GM18870 (cell line): ENCODE results near the gene TEKT3.

Experiments
- ATAC-seq: cut with Tn5 transposase; IDR thresholded peaks from one replicate; pipeline ENCODE4 v1.9.1; 2021; ENCODE audit warnings: moderate library complexity; ENCODE audit not compliant: unreplicated experiment

The TEKT3 gene

DNA sequence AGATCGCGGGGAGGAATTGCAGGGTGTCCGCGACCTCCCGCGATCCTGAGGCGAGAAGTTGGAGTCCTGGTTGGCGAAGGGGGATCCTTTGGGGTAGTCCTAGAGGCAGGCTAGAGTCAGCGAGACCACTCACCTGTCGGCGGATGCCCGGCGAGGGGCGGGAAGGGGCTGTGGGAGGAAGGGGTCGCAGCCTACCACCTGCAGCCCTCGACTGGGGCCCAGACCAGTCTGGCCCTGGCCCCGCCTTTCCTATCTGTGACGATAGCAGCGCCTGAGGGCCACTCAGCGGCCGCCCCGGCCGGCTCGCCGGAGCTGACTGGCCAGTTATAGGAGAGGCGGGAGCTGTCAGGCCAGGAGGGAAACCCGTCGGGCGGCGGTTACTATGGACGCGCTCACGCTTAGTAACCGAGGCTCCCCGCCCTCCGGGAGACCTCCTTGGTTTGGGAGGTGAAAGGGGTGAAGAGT, at the start of gene TEKT3:
TEKT3 (minus strand) TSS at position 213 of the 465 bp plus-strand sequence. CDS start 10,012 bp downstream, outside the sequence.
- ATAC-seq: no peak

DNA sequence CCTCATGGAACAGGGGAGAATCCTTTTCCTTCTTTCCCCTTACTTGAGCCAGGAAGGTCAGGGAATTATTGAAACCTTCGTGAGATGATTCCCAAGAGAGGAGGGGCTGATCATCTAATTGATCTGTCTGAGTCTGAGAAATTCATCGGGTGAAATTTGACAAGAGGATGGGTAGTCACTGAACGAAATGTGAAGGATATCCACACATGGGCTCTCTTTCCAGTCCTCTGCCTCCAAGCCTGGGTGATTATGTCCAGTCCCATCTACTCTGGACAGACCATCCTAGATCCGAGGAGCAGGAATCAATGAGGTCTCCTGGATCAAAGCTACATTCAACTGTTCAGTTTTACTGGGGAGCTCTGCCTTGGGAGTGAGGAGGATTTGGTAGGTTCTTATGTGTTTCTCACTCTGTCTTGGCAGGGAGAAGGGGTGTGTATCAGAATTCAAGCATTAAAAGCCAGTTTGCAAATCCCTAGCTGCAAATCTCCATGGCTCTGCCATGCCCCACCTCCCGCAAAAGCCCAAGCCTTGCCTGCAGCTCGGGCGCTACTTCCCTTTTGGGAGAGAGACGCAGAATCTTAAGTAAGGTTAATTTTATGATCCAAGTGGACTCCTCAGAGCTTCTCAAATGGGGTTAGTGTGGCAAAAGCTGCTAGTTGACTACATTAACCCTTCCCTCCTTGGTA, 47.1 kb upstream of the TEKT3 start:
- no peak for ATAC-seq

DNA sequence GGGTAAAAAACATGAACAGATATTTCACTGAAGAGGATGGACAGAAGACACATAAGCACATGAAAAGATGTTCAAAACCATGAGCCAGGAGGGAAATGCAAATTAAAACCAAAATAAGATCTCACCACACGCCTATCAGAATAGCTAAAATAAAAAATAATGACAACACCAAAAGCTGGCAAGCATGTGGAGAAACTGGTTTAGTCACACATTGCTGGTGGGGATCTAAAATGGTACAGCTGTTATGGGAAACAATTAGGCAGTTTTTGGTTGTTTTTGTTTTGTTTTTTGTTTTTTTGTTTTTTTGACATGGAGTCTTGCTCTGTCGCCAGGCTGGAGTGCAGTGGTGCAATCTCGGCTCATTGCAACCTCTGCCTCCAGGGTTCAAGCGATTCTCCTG, 44.7 kb upstream of the TEKT3 start:
- ATAC-seq: no peak

DNA sequence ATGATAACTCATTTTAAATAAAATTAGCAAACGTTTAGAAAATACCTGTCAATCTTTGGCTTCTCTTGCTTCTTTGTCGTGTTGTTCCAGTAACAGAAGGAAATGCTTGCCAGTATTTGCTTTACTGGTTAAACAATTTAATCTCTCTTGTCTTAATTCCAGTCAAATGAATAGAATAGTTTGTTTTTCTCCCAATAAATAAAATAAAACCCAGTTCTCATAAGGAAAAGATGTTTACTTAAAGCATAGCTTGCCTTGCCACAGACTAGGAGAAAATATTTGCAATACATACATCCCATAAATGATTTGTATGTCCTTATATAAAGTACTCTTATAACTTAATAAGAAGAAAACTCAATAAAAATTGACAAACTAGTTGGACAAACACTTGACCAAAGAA, 43.9 kb upstream of the TEKT3 start:
- no peak for ATAC-seq

DNA sequence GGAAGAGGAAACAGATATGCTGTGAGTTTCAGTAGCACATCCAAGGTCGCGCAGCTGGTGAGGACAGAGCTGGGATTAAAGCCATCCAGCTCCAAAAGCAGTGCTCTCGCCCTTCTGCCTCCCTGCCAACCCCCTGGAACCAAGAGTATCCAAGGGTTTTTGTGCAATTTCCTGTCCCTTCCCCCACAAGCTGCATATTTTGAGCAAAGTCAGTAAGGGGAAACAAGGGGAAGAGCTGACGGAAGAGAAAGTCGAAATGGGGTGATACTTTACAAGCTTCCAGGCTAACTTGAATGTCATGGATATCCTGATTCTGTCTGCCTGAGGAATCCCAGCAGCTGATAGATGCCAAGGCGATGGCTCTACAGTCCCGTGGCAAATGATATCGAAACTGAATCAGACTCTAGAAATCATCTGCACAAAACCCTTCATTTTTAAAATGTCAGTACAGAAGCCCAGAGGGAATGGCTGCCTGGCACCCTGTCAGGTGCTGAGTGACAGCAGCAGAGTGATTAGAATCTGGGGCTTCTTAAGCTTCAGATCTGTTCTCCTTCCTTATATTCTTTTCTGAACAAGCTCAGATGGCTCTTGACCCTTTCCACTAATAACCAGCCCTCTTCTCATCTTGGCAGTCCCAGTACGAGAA, 42.9 kb upstream of the TEKT3 start:
- ATAC-seq: no peak

DNA sequence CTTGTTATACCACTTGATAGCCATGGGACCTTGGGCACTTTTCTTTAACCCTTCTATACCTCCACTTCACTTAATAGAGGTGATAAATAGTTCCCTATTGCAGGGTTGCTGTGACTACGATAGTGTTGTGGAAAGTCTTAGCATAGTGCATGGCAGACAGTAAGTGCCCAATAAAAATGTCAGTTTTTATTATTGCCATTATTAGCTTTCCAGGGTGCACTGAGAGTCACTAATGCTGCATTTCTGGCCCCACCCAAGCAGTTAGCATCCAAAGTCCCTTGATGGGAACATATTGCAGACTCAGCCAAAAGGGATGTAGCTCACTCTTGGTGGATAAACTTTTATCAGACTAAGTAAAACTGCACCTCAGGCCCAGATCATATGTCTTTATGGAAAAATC, 41.5 kb upstream of the TEKT3 start:
- ATAC-seq: no peak

DNA sequence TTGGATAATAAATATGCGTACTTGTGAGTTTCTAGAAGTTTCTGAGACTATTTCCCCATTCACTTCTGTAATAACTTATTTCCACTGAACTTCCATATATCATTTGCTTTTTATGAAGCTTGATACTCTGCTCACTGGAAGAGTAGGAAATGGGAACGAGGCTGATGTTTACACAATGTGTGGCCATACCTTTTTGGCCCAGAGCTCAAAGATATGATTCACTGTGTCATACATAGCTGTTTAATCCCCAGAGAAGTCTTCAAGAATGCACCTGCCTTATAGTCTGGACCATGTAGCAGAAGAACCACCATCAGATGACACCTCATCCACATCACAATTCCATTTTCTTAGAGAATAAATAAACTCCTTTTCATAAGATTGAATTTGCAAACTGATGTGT, 40.3 kb upstream of the TEKT3 start:
- no peak for ATAC-seq

DNA sequence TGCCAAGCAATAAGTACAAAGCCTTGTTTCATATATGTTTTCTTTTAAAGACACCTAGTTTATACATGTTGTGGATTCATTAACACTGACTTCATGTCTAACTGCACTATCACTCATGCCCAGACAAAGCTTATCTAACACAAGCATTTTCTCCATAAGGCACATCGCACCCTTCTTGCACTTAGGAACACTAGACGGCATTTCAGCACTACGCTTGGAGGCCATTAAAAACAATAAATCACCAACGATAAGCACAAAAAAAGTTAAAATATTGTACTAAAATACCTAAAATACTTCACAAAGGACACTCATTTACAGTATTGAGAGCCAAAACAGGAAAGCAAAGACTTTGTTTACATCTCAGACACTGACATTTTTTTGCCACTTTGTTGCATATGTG, 39.0 kb upstream of the TEKT3 start:
- ATAC-seq: no peak

DNA sequence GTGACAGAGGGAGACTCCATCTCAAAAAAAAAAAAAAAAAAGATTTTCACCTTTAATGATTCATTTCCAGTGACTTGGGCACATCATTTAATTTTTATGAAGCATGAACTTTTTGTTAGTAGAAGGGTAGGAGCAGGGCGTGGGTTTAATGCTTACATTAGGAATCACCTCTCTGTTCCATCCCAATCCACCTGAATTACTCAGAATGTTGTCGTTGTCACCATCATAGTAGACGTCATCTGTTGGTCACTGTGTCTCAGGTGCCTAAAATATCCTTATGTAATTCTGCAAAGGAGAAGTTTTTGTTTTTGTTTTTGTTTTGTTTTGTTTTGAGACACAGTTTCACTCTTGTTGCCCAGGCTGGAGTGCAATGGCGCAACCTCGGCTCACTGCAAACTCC, 38.3 kb upstream of the TEKT3 start:
- ATAC-seq: no peak

DNA sequence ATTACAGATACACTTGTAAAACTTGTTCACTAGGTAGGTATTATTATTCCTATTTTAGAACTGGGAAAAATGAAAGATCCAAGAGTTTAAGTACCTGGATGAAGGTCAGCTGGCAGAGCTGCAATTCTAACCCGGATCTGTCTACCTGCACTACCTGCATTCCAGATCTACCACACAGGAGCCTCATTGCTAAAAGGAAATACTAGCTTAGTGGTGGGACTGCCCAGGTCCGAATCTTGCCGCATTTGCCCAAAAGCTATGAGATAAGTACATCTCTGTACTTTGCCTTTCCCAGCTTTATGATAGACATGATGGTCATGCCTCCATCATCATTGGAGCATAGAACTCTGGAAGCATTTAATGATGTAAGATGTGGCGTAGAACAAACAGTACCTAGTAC, 36.8 kb upstream of the TEKT3 start:
- ATAC-seq: no peak

DNA sequence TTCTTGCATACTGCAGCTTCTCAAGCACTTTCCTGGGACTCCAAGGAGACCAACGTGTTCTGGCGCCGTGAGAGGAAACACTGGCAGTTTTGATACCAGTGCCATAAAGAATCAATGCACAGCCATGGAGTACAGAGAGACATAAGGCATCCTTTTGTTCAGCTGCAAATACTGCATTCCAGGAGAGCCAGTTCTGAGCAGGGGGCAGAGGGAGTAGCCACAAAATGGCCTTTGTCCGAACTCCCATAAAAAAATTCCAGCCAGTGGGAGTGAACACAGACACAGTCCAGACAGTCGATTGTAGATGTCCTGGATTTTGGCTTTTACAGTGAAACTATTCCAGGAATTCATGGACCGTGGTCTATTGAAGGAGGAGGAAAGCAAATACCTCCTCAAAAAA, 36.2 kb upstream of the TEKT3 start:
- ATAC-seq: no peak

DNA sequence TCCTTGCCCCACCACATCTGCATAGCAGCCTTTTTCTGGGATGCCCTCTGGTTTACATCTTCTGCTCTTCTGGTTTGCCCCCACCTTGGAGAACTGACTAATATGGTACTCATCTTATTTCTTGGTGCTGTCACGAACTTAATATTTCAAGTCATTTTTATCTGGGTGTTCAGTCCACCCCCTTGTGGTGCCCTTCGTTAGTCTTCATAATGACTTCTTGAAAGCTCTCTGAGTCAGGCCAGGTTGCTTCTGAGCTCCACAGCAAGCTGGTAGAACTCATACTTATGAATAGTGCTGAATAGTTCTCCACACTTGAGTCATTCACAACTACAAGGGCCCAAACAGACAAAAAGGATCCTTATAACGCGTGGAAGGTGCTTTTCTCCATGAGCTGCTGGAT, 35.8 kb upstream of the TEKT3 start:
- ATAC-seq: no peak

DNA sequence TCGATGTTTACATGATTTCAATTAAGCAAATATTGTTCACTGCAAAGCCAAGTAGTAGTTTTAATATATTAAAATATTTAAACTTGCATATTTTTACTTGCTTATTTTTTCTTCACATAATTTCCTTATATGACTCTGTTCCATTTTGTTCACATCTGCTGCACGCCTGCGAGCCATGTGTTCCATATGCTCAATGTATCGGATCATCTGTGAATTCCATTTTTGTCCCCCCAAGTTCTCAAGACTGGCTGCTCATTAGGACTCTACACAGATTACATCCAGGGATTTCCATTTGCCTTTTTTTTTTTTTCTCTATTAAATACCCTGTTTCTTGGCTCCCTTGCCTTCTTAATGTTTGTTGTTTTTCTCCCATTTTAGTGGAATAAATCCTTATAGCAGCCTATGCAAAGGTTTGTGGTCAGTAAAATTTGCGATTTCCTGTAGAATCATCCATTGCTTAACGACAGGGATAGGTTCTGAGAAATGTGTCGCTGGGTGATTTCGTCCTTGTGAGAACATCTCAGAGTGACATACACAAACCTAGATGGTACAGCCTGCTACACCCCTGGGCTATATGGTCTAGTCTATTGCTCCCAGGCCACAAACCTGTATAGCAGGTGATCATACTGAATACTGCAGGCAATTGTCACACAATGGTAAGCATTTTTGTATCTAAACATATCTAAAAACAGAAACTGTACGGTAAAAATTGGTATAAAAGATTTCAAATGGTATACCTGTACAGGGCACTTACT, 30.2 kb upstream of the TEKT3 start:
- no peak for ATAC-seq

DNA sequence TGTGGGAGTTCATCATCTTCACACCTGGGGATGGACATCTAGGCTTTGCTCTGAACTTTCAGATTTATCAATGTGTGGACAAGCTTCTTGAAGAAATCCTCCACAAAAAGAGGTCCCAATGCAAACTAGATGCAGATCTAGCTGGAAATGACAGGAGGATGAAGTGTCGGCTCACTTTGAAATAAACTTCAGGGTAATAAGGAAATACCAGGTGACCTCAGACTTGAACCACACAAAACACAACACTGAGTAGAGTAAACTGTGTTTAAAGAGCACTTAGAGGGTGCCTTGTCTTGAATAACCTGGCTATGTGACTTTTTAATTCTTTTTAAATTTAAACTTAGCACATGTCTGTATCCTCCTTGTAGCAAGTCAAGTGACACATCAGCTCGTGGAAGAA, 27.2 kb upstream of the TEKT3 start:
- no peak for ATAC-seq

DNA sequence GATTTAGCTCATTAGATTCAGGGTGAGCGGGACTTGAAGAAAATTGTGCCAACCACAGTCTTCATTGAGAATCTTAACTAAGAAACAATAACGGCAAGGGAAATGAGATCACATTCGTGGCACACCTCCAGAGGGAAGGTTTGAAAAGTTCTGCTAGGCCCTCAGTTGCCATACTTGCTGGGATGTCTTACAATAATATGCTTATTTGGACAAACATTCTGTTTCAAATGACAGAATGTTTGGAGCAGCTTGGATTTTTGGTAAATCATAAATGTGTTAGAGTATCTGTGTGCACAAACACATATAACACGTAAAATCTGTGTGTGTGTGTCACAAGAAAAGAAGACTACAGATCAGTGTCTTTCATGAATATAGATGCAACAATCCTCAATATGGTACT, 24.6 kb upstream of the TEKT3 start:
- ATAC-seq: no peak

DNA sequence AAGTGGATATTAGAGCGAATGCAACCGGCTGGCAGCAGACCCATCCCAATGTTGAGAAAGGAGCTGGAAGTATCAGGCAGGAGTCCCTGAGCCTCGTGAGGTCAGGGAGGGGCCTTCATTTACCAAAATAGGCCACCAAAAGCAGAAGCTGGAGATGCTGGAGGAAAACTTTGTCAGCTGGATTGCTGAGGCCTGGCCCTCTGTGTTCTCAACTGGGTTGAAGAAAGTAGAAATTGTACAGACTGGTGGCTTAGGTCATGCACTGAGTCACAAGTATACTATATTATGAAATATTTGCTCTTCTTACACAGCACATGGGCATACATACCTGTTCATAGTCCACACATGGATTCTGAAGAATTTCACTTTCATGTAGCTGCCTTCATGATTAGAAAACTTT, 23.2 kb upstream of the TEKT3 start:
- ATAC-seq: no peak

DNA sequence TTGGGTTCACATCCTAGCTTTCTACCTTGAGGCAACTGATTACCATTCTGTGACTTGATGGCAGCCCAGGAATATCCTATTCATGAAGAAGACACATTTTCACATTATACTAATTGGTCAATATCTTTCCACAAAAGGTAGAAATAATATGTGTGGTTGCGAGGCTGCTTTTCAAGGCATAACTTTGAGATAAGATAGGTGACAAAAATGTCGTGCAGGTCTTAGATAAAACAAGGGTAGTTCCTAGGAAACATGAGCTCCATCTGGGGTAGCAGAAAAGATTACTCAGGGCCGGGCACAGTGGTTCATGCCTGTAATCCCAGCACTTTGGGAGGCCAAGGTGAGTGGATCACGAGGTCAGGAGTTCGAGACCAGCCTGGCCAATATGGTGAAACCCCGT, 22.3 kb upstream of the TEKT3 start:
- ATAC-seq: no peak

DNA sequence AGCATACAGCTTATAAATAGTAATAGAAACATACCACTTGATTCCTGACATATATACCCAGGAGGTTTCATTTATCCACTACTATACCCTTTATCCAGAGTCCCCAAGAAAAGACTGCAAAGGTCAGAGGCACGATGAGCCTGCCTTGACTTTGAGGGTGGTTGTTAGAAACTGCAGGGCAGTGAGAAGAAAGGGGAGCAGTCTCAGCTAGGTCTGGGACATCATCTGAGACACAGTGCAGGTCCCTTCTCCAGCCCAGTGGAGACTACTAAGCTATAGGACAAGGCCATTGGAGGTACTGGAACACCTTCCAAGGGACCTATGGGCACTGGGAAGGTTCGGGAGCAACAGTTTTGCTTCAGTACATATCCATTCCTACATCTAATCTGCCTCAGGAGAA, 20.2 kb upstream of the TEKT3 start:
- ATAC-seq: no peak

DNA sequence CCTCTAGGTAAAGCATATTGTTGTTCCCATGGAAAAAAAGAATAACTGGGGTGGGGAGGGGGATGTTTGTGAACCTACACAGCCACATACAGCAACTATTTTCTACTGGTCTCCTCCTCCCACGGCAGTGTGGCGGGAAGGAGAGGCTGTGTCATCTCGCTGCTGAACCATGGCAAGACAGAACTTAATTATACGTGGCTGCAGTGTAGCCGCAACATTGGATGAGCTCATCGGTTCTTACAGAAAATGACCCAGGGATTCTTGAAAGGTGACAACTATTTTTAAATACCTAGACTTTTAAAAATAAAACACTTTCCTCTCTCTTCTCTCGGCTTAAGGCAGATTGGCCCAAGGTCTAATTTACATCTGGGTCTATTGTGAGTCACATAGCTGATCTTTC, 19.8 kb upstream of the TEKT3 start:
- no peak for ATAC-seq

DNA sequence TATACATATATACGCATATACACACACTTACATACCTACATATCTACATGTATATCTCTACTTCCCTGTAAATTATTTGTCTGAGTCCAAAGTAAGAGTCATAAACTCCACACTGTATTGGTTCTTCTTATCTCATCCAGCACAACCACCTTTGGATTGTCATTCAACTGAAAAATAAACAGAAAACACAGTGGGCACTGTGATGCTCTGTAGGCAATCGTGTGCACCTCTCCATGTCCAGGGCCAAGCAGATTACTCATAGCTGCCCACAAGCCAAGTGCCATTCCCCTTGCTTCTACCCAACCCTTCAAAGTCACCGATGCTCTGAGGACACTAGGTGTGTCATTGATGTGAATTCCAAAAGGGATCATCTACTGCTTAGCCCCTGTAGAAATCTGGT, 12.9 kb upstream of the TEKT3 start:
- ATAC-seq: no peak

DNA sequence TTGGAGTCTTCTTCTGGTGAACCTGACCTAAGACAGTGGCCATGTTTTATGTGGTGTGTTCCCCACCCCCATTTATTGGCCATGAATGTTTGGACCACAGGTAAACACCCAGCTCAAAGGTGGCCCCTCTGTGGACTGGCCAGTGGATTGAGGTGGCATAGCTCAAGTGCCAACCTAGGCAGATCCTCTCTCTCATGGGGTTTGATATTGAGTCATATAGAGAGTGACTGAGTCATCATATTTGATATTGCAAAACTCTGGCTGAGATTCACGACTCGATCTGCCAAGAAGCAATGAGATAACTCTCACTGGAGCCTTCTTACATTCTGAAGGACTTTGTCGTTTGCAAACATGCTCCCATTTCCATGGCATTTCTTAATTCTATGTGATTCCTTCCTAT, 10.5 kb upstream of the TEKT3 start:
- no peak for ATAC-seq

DNA sequence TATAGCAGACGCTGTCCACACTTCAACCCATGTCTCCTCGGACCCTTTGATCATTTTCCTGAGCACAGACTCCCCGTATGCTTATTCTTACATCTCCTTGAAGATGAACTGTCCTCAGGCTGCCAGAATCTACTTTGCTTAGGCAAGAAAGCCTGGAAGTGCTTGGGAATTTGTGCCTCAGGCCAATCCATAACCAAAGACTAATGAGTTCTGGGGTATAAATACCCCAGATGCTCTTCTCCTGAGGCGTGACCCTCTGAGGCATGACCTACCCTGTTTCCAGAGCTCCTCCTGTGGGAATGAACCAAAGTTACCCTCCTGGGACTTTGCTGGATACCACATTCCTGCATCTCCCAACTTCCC, 10.1 kb upstream of the TEKT3 start:
- ATAC-seq: no peak
